GM10847 (cell line): Measurements from ENCODE around the gene SLC43A1.

ENCODE experiments used
- POLR2A ChIP-seq: IDR thresholded peaks from 2 replicates; pipeline ENCODE4 v1.6.1; 2011; ENCODE audit not compliant: insufficient read length; ENCODE audit errors: extremely low read depth

SLC43A1 gene

GRCh38 chr11:57530596-57531507 lies 15.3 kb upstream of the SLC43A1 start, which contains the start of gene TIMM10:
TIMM10 (minus strand) TSS chr11:57530754; CDS start chr11:57530189, 565 bp downstream.
- peak; percentile 27 for TF ChIP-seq POLR2A

DNA sequence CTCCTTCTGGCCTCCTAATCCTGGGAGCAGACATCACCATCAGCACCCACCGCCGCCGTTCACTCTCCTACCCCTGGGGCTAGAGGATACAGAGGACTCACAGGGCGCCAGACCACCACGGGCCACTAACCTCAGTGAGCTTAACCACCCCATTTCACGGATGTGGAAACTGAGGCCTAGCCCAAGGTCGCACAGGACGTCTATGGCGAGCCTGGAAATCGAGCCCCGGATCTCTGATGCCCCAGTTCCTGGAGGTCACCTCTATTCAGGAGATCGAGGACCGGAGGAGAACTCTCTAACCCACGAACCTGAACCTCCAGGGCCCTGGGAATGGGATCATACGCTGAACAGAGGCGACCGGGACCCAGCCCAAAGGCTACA lies 14.7 kb upstream of the SLC43A1 start:
- TF ChIP-seq POLR2A: no peak

DNA sequence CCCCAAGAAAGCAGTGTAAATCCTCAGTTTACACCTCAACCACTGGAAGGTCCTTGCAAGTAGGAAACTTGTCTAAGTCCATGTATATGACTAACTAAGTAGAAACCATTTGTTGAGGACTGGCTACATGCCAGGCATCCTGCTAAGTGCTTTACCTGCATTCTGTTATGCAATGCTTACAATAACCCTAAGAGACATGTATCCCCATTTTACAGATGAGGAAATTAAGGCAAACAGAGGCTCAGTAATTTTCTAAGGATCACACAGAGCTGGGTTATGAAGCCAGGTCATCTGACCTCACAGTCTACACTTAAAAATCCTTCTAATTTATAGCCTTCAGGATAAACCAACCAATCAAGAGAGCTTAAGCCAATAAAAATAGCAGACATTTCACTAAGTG lies 13.5 kb upstream of the SLC43A1 start:
- no peak for TF ChIP-seq POLR2A

DNA sequence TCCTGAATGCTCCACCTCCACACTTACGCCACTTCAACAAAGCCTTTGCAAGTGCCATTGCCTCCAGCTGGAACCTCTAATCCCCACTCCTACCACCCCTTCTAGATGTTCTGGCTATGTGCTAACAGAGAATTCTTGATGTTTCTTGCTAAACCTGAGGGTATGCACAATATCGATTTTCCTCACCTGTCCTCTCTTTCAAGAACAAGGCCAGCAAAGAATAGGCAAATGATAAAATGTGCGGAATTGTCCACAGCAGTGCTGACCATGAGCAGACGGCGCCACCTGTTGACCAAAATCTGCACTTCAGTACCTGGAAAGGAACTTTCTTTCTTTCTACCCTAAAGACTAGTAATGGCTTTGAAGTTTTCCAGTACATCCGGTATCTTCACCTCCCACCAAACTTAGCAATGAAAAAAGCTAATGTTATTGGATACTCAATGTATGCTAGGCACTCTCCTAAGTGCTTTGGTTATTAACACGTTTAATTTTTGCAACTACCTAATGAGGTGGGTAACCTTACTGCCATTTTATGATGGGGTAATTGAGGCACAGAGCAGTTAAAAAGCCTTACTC lies 11.6 kb upstream of the SLC43A1 start:
- TF ChIP-seq POLR2A: no peak

DNA sequence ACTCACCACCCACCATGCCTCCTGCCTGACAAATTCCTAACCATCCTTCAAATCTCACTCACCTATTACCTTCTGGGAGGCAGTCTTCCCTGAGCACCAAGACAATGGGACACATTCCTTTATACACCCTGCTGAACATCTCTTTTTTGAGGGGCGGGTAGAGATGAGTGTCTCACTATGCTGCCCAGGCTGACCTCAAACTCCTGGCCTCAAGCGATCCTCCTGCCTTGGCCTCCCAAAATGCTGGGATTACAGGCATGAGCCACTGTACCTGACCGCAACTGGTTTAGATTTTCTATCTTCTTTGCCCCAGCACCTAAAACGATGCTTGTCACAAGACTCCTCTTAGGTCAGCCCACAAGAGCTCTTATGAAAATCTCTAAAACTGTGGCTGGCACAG lies 7.9 kb upstream of the SLC43A1 start:
- TF ChIP-seq POLR2A: no peak

DNA sequence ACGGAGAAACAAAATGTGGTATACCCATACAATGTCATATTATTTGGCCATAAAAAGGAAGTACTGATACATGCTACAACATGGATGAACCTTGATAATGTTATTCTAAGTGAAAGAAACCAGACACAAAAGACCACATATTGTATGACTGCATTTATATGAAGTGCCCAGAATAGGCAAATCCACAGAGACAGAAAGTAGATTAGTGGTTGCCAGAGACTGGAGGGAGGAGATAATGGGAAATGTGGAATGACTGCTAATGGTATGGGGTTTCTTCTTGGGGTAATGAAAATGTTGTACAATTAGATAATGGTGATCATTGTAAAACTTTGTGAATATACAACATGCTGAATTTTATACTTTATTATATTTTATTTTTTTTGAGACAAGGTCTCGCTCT lies 5.6 kb upstream of the SLC43A1 start:
- no peak for TF ChIP-seq POLR2A

GRCh38 chr11:57516061-57516443 lies 550 bp upstream of the SLC43A1 start:
- no peak for TF ChIP-seq POLR2A

DNA sequence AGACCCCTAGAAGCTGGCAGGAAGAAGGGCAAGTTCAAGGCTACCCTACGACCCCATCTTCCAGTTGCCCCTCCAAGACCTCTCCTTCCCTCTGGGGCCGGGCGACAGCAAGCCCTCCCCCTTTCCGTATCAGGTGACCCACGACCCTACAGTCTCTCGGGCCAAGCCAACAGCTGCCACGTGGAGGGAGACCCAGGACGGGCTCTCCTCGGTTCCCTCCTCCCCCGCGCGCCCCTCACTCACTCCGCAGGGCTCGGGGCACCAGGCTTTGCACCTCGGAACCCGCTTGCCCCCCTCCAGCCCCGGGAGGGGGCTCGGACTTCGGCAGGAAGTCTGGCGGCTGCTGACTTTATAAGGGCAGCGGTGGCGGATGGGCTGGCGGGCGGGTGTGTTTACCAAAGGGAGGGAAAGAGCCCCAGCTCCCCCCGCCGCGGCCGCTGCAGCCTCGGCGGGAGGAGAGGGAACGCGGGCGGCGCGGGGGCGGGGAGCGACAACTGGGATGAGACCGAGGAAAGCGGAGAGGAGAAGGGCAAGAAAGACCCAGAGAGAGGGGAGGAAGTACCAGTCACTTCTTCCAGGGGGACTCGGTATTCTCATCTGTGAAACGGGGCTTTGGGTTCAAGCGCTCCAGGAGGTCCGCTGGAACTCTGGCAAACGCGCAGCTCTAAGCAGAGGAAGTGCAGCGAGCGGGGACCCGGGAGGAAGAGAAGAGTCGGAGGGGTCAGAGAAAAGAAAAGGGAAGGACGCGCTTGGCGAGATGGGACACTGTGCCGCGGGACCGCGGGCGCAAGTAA lies 767 bp downstream of the SLC43A1 start:
- peak; percentile 16 for TF ChIP-seq POLR2A

DNA sequence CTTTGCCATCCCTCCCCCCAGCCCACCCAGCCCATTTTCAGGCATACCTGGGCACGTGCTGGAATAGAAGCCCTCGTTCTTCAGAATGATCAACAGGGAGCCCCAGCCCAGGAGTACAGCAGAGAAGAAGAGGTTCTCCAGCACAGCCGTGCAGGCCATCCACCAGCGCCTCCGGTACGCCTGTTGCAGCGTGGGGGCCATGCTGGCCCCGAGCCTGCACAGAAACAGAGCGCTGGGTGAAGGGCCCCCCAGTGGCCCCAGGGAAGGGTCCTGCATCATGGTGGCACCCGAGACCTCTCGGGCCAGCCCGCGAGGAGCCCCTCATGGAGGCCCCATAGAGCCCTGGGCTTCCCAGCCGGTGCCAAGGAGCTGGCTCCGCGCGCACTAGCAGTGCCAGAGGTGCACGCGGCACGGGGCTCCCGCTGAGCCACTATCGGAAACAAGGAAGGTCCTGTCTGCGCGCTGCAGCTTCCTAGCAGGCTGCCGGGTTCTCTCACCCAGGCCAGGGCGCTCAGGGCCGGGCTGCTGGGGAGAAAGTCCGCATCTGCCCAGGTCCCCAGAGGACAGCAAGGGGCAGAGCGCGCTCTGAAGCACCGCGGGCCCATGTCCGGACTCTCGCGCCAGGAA lies 1.5 kb downstream of the SLC43A1 start:
- no peak for TF ChIP-seq POLR2A

GRCh38 chr11:57513452-57513795 lies 2.1 kb downstream of the SLC43A1 start:
- TF ChIP-seq POLR2A: no peak

DNA sequence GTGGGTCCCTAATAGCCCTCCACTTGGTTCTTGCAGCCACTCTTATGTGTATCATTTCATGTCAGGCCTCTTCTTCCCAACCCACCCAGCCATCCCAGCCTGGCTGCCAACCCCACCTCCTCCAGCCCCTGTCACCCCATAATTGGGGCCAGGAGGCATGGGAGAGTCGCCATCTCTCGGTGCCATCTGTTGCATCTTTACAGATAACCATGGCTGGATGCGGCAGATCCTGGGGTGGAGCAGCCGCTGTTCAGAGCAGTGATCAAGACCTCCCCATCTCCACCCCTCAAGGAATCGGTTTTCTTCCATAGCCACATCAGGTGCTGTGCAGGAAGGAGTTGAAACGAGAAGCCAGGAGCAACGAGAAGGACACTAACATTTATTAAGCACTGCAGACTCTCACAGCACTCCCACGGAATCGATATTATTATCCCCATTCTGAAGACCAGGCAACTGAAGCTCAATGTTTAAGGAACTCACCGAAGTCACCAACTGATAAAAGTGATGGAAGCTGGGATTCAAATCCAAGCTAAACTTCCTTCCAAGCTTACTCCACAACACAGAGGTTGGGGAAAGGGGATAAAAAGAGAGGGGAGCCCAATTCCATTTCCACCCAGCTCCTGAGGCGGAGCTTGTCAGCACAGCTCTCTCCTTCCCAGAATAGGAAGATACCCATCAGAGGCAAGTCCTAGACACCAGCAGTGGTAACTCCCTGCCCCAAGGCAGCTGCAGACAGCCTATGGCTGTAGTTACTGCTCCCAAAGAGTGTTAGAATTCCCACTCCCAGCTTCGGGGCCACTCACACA lies 2.7 kb downstream of the SLC43A1 start:
- no peak for TF ChIP-seq POLR2A

GRCh38 chr11:57511741-57512430 lies 3.6 kb downstream of the SLC43A1 start:
- no peak for TF ChIP-seq POLR2A

- TF ChIP-seq POLR2A: no peak
These were observed 6.9 kb downstream of the SLC43A1 start for GRCh38 chr11:57508341-57509170.

DNA sequence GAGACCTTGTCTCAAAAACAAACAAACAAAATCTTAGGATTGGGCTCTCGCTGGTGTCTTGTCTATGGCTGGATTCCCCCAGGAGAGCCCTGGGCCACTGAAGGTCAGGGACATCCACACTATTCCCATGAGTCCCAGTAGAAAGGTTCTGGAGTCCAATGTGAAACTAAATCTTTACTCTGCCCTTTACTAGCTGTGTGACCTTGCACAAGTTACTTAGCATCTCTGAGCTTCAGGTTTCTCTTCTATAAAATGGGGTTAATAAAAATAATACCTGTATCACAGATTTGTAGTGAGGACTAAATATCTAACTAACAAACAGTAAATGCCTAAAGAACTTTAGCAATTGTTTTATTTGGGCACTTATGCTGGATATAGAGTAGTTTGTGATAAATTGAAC lies 9.0 kb downstream of the SLC43A1 start:
- TF ChIP-seq POLR2A: no peak

- TF ChIP-seq POLR2A: no peak
These were observed 11.0 kb downstream of the SLC43A1 start for GRCh38 chr11:57504511-57504910.
